Uterus (tissue), 2 donors: ENCODE data around the gene STAG2.

Experiments used
- CTCF ChIP-seq, 4 experiments: fragments of 200-600 bp in 2 of 4; fragments of 450-650 bp in 2 of 4; sonication (generic) in 2 of 4; IDR thresholded peaks; one replicate each; pipeline ENCODE4 v1.5.1; 2016 to 2019; ENCODE audit warnings: antibody characterized with exemption in 4 of 4, mild to moderate bottlenecking in 2 of 4, moderate library complexity in 1 of 4
- POLR2A ChIP-seq, 2 donors: fragments of 450-650 bp; IDR thresholded peaks; one replicate each; pipeline ENCODE4 v1.6.1; 2016; ENCODE audit warnings: antibody characterized with exemption in 2 of 2, mild to moderate bottlenecking in 1 of 2, moderate library complexity in 1 of 2

DNA sequence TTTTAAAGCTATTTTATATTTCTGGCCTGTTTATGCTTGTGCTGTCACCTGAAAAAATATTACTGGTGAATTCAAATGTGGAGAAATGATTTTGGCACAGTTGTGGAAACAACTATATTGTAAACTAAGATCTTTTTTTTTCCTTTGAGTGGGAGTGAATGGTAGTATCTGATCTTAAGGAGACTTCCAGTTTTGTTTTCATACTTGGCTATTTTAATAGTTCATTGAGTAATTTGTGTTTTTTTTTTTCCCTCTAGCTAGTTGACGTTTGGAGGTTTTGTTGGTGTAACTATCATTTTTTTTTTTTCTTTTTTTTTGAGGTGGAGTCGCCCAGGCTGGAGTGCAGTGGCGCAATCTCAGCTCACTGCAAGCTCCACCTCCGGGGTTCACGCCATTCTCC is 10.5 kb downstream of the STAG2 start:
- TF ChIP-seq CTCF (IDR thresholded peaks at IDR 0.05) (no peak), POLR2A (IDR thresholded peaks at IDR 0.05) (no peak)
